ENCODE data around the gene DGCR8.

Gene DGCR8

DNA sequence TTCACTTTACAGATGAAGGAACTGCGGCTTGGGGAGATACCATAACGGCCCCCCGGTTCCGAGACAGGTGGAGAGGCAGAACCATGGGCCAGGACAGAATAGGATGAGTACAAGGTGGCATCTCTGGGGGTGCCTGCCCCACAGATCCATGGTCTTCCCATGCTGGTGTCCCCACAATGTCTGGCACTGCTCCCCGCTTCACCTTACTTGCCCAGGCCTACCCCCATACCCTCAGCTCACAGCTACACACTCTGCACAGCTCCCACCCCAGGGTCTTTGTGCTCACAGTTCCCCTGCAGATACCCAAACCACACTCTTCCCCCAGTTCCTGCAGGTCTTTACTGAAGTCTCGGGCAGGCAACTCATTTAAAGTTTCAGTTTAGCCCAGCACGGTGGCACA, 11.4 kb upstream of the DGCR8 start:
- no peak for DNase-seq (ENCODE audit: low read depth, low spot score)
- Histone ChIP-seq H3K9ac (ENCODE audit: insufficient read length) (no peak overlapping the region), H3K36me3 (ENCODE audit: insufficient read depth, low read length) (no peaks in the 10 kb centered on the region), H3K27ac (no peak overlapping the region), H3K9me3 (ENCODE audit: low read depth, low read length) (no peaks in the 10 kb centered on the region), H3K4me3 (no peak overlapping the region)
- no peak for TF ChIP-seq FOXP2 (optimal IDR thresholded peaks at IDR 0.05; ENCODE audit: control extremely low read depth, extremely low read length, insufficient read depth)
- no peak for TF ChIP-seq EZH2 (IDR thresholded peaks at IDR 0.05)
- no peak for TF ChIP-seq POLR2AphosphoS5 (IDR thresholded peaks at IDR 0.05; ENCODE audit: borderline replicate concordance, low read depth, low read length)

GRCh38 chr22:20069331-20070042, 10.6 kb upstream of the DGCR8 start:
- TF ChIP-seq POLR2AphosphoS5 (IDR thresholded peaks at IDR 0.05; ENCODE audit: borderline replicate concordance, low read depth, low read length), result no peak
- no peak for TF ChIP-seq EZH2 (IDR thresholded peaks at IDR 0.05)
- no peak for TF ChIP-seq FOXP2 (optimal IDR thresholded peaks at IDR 0.05; ENCODE audit: control extremely low read depth, extremely low read length, insufficient read depth)
- DNase-seq (ENCODE audit: low read depth, low spot score), result no peak

DNA sequence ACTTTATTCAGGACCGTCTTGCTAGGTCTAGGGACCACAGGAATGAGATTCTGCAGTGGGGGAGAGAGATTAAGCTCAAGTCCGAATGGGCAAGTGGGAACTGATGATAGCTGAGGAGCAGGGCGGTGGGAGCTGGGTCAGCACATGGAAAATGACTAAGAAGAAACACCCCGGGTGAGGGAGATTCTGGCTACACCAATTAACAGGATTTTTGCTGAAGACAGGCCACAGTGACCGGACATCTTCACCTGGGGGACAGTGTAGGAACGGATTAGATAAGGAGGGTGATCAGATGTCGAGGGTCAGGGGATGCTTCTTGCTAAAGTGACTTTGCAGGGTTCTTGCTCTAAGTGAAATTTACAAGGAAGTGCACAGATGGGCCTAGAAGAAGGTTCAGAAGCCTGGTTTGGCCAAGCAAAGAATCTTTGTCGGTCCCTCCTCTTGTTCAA, 8.5 kb upstream of the DGCR8 start:
- Histone ChIP-seq H3K9ac (ENCODE audit: insufficient read length) (no peak overlapping the region), H3K27ac (no peak overlapping the region), H3K9me3 (ENCODE audit: low read depth, low read length) (no peaks in the 10 kb centered on the region), H3K4me3 (no peak overlapping the region), H3K36me3 (ENCODE audit: insufficient read depth, low read length) (no peaks in the 10 kb centered on the region)
- no peak for DNase-seq (ENCODE audit: low read depth, low spot score)
- TF ChIP-seq FOXP2 (optimal IDR thresholded peaks at IDR 0.05; ENCODE audit: control extremely low read depth, extremely low read length, insufficient read depth) (no peak), EZH2 (IDR thresholded peaks at IDR 0.05) (no peak), POLR2AphosphoS5 (IDR thresholded peaks at IDR 0.05; ENCODE audit: borderline replicate concordance, low read depth, low read length) (no peak)

More at GRCh38 chr22:20069331-20070042, 10.6 kb upstream of the DGCR8 start:
- H3K27ac ChIP-seq, result no peak overlapping the region
- no peaks in the 10 kb centered on the region for H3K9me3 ChIP-seq (ENCODE audit: low read depth, low read length)
- H3K36me3 ChIP-seq (ENCODE audit: insufficient read depth, low read length), result no peaks in the 10 kb centered on the region
- H3K9ac ChIP-seq (ENCODE audit: insufficient read length), result no peak overlapping the region
- no peak overlapping the region for H3K4me3 ChIP-seq

- no peak for DNase-seq (ENCODE audit: low read depth, low spot score)
- no peaks in the 10 kb centered on the region for H3K9me3 ChIP-seq (ENCODE audit: low read depth, low read length)
Observed at GRCh38 chr22:20076627-20077172, 3.3 kb upstream of the DGCR8 start.

DNA sequence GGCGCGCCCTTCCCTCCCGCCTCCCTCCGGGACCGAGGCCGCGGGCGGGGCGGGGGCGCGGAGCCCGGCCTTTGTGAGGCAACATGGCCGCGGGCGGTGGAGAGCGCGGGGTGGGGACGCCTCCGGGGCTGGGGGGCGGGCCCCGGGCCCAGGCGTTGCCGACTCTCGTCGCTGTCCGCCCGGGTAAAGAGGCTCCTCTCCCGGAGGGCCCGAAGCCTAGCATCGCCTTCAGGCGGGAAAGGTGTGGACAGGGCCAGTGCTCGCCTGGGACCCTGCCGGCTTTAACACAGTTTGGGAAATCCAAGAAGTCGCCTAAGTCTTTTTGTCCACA, 369 bp downstream of the DGCR8 start:
- peak overlapping the region; percentile 90 for H3K9ac ChIP-seq (ENCODE audit: insufficient read length)
- H3K4me3 ChIP-seq, result peak overlapping the region; percentile 81
- H3K36me3 ChIP-seq (ENCODE audit: insufficient read depth, low read length), result peaks cover 7% of the 10 kb centered on the region
- no peak for DNase-seq (ENCODE audit: low read depth, low spot score)
- H3K27ac ChIP-seq, result peak overlapping the region; percentile 81
- TF ChIP-seq EZH2 (IDR thresholded peaks at IDR 0.05), result no peak
- no peak; the same call in 1 of the 2 replicates for TF ChIP-seq POLR2AphosphoS5 (IDR thresholded peaks at IDR 0.05; ENCODE audit: borderline replicate concordance, low read depth, low read length)
- TF ChIP-seq FOXP2 (optimal IDR thresholded peaks at IDR 0.05; ENCODE audit: control extremely low read depth, extremely low read length, insufficient read depth), result no peak
- no peaks in the 10 kb centered on the region for H3K9me3 ChIP-seq (ENCODE audit: low read depth, low read length)

More at GRCh38 chr22:20076627-20077172, 3.3 kb upstream of the DGCR8 start:
- H3K36me3 ChIP-seq (ENCODE audit: insufficient read depth, low read length), result no peaks in the 10 kb centered on the region
- TF ChIP-seq FOXP2 (optimal IDR thresholded peaks at IDR 0.05; ENCODE audit: control extremely low read depth, extremely low read length, insufficient read depth) (no peak), EZH2 (IDR thresholded peaks at IDR 0.05) (no peak), POLR2AphosphoS5 (IDR thresholded peaks at IDR 0.05; ENCODE audit: borderline replicate concordance, low read depth, low read length) (no peak)
- peak overlapping the region; percentile 51 for H3K9ac ChIP-seq (ENCODE audit: insufficient read length)
- H3K4me3 ChIP-seq, result no peak overlapping the region
- H3K27ac ChIP-seq, result no peak overlapping the region

- H3K27ac ChIP-seq, result peak overlapping the region; percentile 81
- TF ChIP-seq POLR2AphosphoS5 (IDR thresholded peaks at IDR 0.05; ENCODE audit: borderline replicate concordance, low read depth, low read length), result no peak; the same call in 1 of the 2 replicates
- no peak for TF ChIP-seq EZH2 (IDR thresholded peaks at IDR 0.05)
- no peak for TF ChIP-seq FOXP2 (optimal IDR thresholded peaks at IDR 0.05; ENCODE audit: control extremely low read depth, extremely low read length, insufficient read depth)
- DNase-seq (ENCODE audit: low read depth, low spot score), result no peak
Observed at GRCh38 chr22:20080776-20081654, 974 bp downstream of the DGCR8 start.

GRCh38 chr22:20083157-20083890, 3.3 kb downstream of the DGCR8 start:
- Histone ChIP-seq H3K27ac (no peak overlapping the region), H3K36me3 (ENCODE audit: insufficient read depth, low read length) (peaks cover 36% of the 10 kb centered on the region), H3K9me3 (ENCODE audit: low read depth, low read length) (no peaks in the 10 kb centered on the region), H3K4me3 (peak overlapping the region; percentile 8; the same call in 1 of the 2 replicates), H3K9ac (ENCODE audit: insufficient read length) (peak overlapping the region; percentile 55)
- no peak for DNase-seq (ENCODE audit: low read depth, low spot score)
- TF ChIP-seq EZH2 (IDR thresholded peaks at IDR 0.05), result no peak
- no peak for TF ChIP-seq POLR2AphosphoS5 (IDR thresholded peaks at IDR 0.05; ENCODE audit: borderline replicate concordance, low read depth, low read length)
- no peak for TF ChIP-seq FOXP2 (optimal IDR thresholded peaks at IDR 0.05; ENCODE audit: control extremely low read depth, extremely low read length, insufficient read depth)

More at GRCh38 chr22:20080776-20081654, 974 bp downstream of the DGCR8 start:
- H3K36me3 ChIP-seq (ENCODE audit: insufficient read depth, low read length), result peaks cover 13% of the 10 kb centered on the region
- peak overlapping the region; percentile 81 for H3K4me3 ChIP-seq
- peak overlapping the region; percentile 90 for H3K9ac ChIP-seq (ENCODE audit: insufficient read length)
- H3K9me3 ChIP-seq (ENCODE audit: low read depth, low read length), result no peaks in the 10 kb centered on the region
